SH-SY5Y (cell line): ENCODE measurements around the gene LAMP1.

ENCODE experiments used
- GATA2 ChIP-seq: IDR thresholded peaks from 2 replicates; pipeline ENCODE4 v1.6.1; 2011; ENCODE audit warnings: mild to moderate bottlenecking, low read depth, low read length
- GATA3 ChIP-seq: IDR thresholded peaks from 2 replicates; pipeline ENCODE4 v1.6.1; 2011; ENCODE audit warnings: low read depth, mild to moderate bottlenecking, low read length, moderate library complexity

LAMP1 gene

GRCh38 chr13:113320226-113320875 lies 23.3 kb downstream of the LAMP1 start:
- TF ChIP-seq GATA2 (no peak), GATA3 (no peak)

- TF ChIP-seq GATA2 (no peak), GATA3 (no peak)
Observed at GRCh38 chr13:113321546-113321945, 24.5 kb downstream of the LAMP1 start.

GRCh38 chr13:113322043-113322461 lies 25.0 kb downstream of the LAMP1 start:
- no peak for TF ChIP-seq GATA2
- no peak for TF ChIP-seq GATA3

- TF ChIP-seq GATA3: no peak
Observed at GRCh38 chr13:113322890-113323651, 26.0 kb downstream of the LAMP1 start.

GRCh38 chr13:113323869-113324268 lies 26.8 kb downstream of the LAMP1 start:
- TF ChIP-seq GATA2 (no peak), GATA3 (no peak)

GRCh38 chr13:113324398-113324797 lies 27.4 kb downstream of the LAMP1 start:
- TF ChIP-seq GATA3 (no peak), GATA2 (no peak)

- no peak for TF ChIP-seq GATA2
- TF ChIP-seq GATA3: no peak
Observed at GRCh38 chr13:113325779-113326178, 28.7 kb downstream of the LAMP1 start.

GRCh38 chr13:113327391-113327765 lies 30.3 kb downstream of the LAMP1 start:
- TF ChIP-seq GATA2 (no peak), GATA3 (no peak)

- no peak for TF ChIP-seq GATA3
- TF ChIP-seq GATA2: no peak
Observed at GRCh38 chr13:113327766-113328471, 30.9 kb downstream of the LAMP1 start.

GRCh38 chr13:113328851-113329250 lies 31.8 kb downstream of the LAMP1 start:
- TF ChIP-seq GATA2 (no peak), GATA3 (no peak)

- TF ChIP-seq GATA3 (no peak), GATA2 (no peak)
Observed at GRCh38 chr13:113329656-113330312, 32.7 kb downstream of the LAMP1 start.

GRCh38 chr13:113332615-113333014 lies 35.6 kb downstream of the LAMP1 start:
- TF ChIP-seq GATA3: no peak
- TF ChIP-seq GATA2: no peak

- TF ChIP-seq GATA3 (no peak), GATA2 (no peak)
Observed at GRCh38 chr13:113333076-113333475, 36.0 kb downstream of the LAMP1 start.

GRCh38 chr13:113337556-113337955 lies 40.5 kb downstream of the LAMP1 start:
- TF ChIP-seq GATA3 (no peak), GATA2 (no peak)

- no peak for TF ChIP-seq GATA2
- TF ChIP-seq GATA3: no peak
Observed at GRCh38 chr13:113337976-113338375, 40.9 kb downstream of the LAMP1 start.

GRCh38 chr13:113338451-113338850 lies 41.4 kb downstream of the LAMP1 start:
- TF ChIP-seq GATA3 (no peak), GATA2 (no peak)
